ENCODE data around the gene GALNT8. TPM values are rescaled to one million over a fixed set of nuclear protein-coding genes. Genes with fewer than 3 reads are reported as not detected.
"Not testable (repeated sequence)": the region's sequence is repeated elsewhere in the genome, so short reads cannot be mapped to it uniquely, and the experiment has no call there.

GALNT8 gene
- total RNA-seq, 2 donors from 2014 or later, result 1.5 to 1.7 TPM

- Mint-ChIP-seq H3K27ac (no peak overlapping the region), H3K4me3 (no peak overlapping the region), H3K9me3 (no peaks in the 10 kb centered on the region), H3K27me3 (ENCODE audit: low read depth) (peaks cover 36% of the 10 kb centered on the region), H3K36me3 (ENCODE audit: insufficient read depth in 2 of 2) (no peaks in the 10 kb centered on the region), H3K4me1 (ENCODE audit: low read depth) (no peaks in the 10 kb centered on the region)
- ATAC-seq (replicated peaks in 1 of 2) (no peak), DNase-seq (no peak)
Measured at GRCh38 chr12:4717806-4718205, 2.4 kb upstream of the GALNT8 start.

GRCh38 chr12:4720637-4720995, 416 bp downstream of the GALNT8 start:
- H3K9me3 Mint-ChIP-seq, result no peaks in the 10 kb centered on the region
- H3K4me1 Mint-ChIP-seq (ENCODE audit: low read depth), result no peaks in the 10 kb centered on the region
- ATAC-seq (replicated peaks in 1 of 2) (no peak), DNase-seq (no peak)
- H3K27ac Mint-ChIP-seq, result no peak overlapping the region
- H3K36me3 Mint-ChIP-seq (ENCODE audit: insufficient read depth in 2 of 2), result no peaks in the 10 kb centered on the region
- peaks cover 39% of the 10 kb centered on the region for H3K27me3 Mint-ChIP-seq (ENCODE audit: low read depth)
- no peak overlapping the region for H3K4me3 Mint-ChIP-seq

GRCh38 chr12:4721587-4721986, 1.4 kb downstream of the GALNT8 start:
- peaks cover 39% of the 10 kb centered on the region for H3K27me3 Mint-ChIP-seq (ENCODE audit: low read depth)
- not testable (repeated sequence) for ATAC-seq (replicated peaks in 1 of 2); H3K36me3 Mint-ChIP-seq (ENCODE audit: insufficient read depth in 2 of 2); H3K27ac Mint-ChIP-seq; DNase-seq; H3K4me3 Mint-ChIP-seq; H3K9me3 Mint-ChIP-seq; H3K4me1 Mint-ChIP-seq (ENCODE audit: low read depth)

- no peaks in the 10 kb centered on the region for H3K9me3 Mint-ChIP-seq
- ATAC-seq (replicated peaks in 1 of 2), result no peak
- H3K27ac Mint-ChIP-seq, result no peak overlapping the region
- H3K4me1 Mint-ChIP-seq (ENCODE audit: low read depth), result no peaks in the 10 kb centered on the region
- H3K36me3 Mint-ChIP-seq (ENCODE audit: insufficient read depth in 2 of 2), result no peaks in the 10 kb centered on the region
- peaks cover 39% of the 10 kb centered on the region for H3K27me3 Mint-ChIP-seq (ENCODE audit: low read depth)
- DNase-seq, result no peak
- H3K4me3 Mint-ChIP-seq, result no peak overlapping the region
Measured at GRCh38 chr12:4723226-4723625, 3.0 kb downstream of the GALNT8 start.

- Mint-ChIP-seq H3K9me3 (no peaks in the 10 kb centered on the region), H3K4me1 (ENCODE audit: low read depth) (no peaks in the 10 kb centered on the region), H3K4me3 (no peak overlapping the region), H3K27me3 (ENCODE audit: low read depth) (peaks cover 26% of the 10 kb centered on the region), H3K36me3 (ENCODE audit: insufficient read depth in 2 of 2) (no peaks in the 10 kb centered on the region), H3K27ac (no peak overlapping the region)
- DNase-seq (no peak), ATAC-seq (replicated peaks in 1 of 2) (no peak)
Measured at GRCh38 chr12:4725057-4725456, 4.9 kb downstream of the GALNT8 start.

DNA sequence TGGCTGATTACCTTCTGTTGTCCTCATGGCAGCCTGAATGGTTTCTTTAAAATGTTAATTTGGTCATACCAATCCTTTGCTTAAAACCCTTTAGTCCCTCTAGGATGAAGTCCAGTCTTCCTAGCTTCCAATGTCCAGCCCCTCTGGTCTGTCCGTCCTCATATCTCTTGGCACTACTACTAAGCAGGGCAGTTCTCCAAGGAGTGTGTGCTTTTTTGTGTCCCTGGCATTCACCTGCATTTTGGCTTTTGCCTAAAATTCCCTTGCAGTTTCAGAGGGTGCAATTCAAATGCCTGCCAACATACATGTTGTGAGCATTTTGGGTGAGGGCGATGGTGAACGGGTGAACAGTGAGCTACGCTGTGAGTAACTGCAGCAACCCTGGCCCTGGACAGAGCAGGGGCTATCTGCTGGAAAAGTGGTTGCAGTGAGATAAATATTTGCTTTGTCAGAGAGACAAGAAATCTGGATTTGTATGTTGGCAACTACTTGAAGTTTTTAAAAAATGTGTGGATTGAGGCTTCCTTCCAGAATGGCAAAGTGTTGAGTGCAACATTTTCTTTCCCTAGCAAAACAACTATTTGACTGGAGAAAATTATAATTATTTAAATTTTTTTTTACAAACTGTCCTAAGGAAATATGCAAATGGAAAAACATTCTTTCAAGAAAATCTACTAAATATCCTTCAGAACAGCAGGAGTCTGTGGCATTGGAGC, 14.6 kb downstream of the GALNT8 start:
- no peak for DNase-seq
- Mint-ChIP-seq H3K27me3 (ENCODE audit: low read depth) (peaks cover 28% of the 10 kb centered on the region), H3K4me1 (ENCODE audit: low read depth) (no peaks in the 10 kb centered on the region), H3K9me3 (no peaks in the 10 kb centered on the region), H3K36me3 (ENCODE audit: insufficient read depth in 2 of 2) (no peaks in the 10 kb centered on the region), H3K27ac (no peak overlapping the region), H3K4me3 (no peak overlapping the region)
- ATAC-seq (replicated peaks in 1 of 2), result no peak

- ATAC-seq (replicated peaks in 1 of 2), result no peak
- Mint-ChIP-seq H3K9me3 (no peaks in the 10 kb centered on the region), H3K4me3 (no peak overlapping the region)
Measured at GRCh38 chr12:4736091-4736490, 15.9 kb downstream of the GALNT8 start.

GRCh38 chr12:4738541-4738940, 18.3 kb downstream of the GALNT8 start:
- H3K27me3 Mint-ChIP-seq (ENCODE audit: low read depth), result peaks cover 28% of the 10 kb centered on the region
- DNase-seq (no peak), ATAC-seq (replicated peaks in 1 of 2) (no peak)
- H3K36me3 Mint-ChIP-seq (ENCODE audit: insufficient read depth in 2 of 2), result no peaks in the 10 kb centered on the region
- no peak overlapping the region for H3K27ac Mint-ChIP-seq
- H3K4me3 Mint-ChIP-seq, result no peak overlapping the region
- no peaks in the 10 kb centered on the region for H3K9me3 Mint-ChIP-seq
- H3K4me1 Mint-ChIP-seq (ENCODE audit: low read depth), result no peaks in the 10 kb centered on the region

More at GRCh38 chr12:4736091-4736490, 15.9 kb downstream of the GALNT8 start:
- peaks cover 28% of the 10 kb centered on the region for H3K27me3 Mint-ChIP-seq (ENCODE audit: low read depth)
- H3K36me3 Mint-ChIP-seq (ENCODE audit: insufficient read depth in 2 of 2), result no peaks in the 10 kb centered on the region
- no peaks in the 10 kb centered on the region for H3K4me1 Mint-ChIP-seq (ENCODE audit: low read depth)
- DNase-seq, result no peak
- no peak overlapping the region for H3K27ac Mint-ChIP-seq

GRCh38 chr12:4742416-4742970, 22.3 kb downstream of the GALNT8 start:
- H3K36me3 Mint-ChIP-seq (ENCODE audit: insufficient read depth in 2 of 2), result no peaks in the 10 kb centered on the region
- ATAC-seq (replicated peaks in 1 of 2) (no peak), DNase-seq (no peak)
- H3K4me3 Mint-ChIP-seq, result no peak overlapping the region
- H3K27me3 Mint-ChIP-seq (ENCODE audit: low read depth), result peaks cover 8% of the 10 kb centered on the region
- H3K9me3 Mint-ChIP-seq, result no peaks in the 10 kb centered on the region
- no peak overlapping the region for H3K27ac Mint-ChIP-seq
- no peaks in the 10 kb centered on the region for H3K4me1 Mint-ChIP-seq (ENCODE audit: low read depth)

DNA sequence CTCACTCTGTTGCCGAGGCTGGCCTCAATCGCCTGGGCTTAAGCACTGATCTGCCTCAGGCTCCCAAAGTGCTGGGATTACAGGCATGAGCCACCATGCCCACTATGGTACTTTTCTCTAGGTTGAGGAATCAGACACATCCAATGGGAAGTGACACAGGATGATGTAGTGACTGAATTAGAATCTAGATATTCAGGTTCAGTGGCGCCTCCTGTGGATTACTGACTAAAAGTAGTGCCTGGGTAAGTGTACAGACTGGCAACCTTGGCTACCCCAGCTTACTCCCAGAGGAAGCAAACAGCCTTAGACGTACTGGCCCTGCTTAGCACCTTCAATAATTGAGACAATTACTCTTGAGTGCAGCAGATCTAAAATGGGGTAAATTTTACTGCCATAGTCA, 22.8 kb downstream of the GALNT8 start:
- Mint-ChIP-seq H3K27ac (no peak overlapping the region), H3K27me3 (ENCODE audit: low read depth) (peaks cover 8% of the 10 kb centered on the region), H3K4me1 (ENCODE audit: low read depth) (no peaks in the 10 kb centered on the region)

DNA sequence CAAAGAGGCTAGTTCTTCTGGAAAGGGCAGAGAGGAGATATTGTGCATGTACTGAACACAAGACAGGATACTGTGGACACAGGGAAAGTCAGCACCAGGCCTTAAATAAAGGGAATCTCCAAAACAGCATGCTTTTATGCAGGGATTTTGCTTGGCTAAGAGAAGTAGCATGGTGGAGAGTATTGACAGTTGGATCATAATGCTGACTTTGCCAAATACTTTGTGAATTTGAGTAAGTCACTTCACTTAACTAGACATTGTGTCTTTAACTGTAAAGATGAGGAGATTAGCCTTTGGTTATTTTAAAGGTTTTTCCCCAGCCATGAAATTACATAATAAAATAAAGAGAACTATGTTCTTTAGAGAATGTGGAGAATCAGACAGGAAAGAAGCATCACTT, 24.5 kb downstream of the GALNT8 start:
- no peak overlapping the region for H3K27ac Mint-ChIP-seq
- no peak overlapping the region for H3K4me3 Mint-ChIP-seq
- DNase-seq (no peak), ATAC-seq (replicated peaks in 1 of 2) (no peak)
- no peaks in the 10 kb centered on the region for H3K9me3 Mint-ChIP-seq
- no peaks in the 10 kb centered on the region for H3K36me3 Mint-ChIP-seq (ENCODE audit: insufficient read depth in 2 of 2)
- H3K4me1 Mint-ChIP-seq (ENCODE audit: low read depth), result no peaks in the 10 kb centered on the region
- H3K27me3 Mint-ChIP-seq (ENCODE audit: low read depth), result no peaks in the 10 kb centered on the region

More for the DNA sequence above, 22.8 kb downstream of the GALNT8 start:
- no peak for ATAC-seq (replicated peaks in 1 of 2)
- no peaks in the 10 kb centered on the region for H3K9me3 Mint-ChIP-seq
- no peak for DNase-seq
- H3K36me3 Mint-ChIP-seq (ENCODE audit: insufficient read depth in 2 of 2), result no peaks in the 10 kb centered on the region
- no peak overlapping the region for H3K4me3 Mint-ChIP-seq

DNA sequence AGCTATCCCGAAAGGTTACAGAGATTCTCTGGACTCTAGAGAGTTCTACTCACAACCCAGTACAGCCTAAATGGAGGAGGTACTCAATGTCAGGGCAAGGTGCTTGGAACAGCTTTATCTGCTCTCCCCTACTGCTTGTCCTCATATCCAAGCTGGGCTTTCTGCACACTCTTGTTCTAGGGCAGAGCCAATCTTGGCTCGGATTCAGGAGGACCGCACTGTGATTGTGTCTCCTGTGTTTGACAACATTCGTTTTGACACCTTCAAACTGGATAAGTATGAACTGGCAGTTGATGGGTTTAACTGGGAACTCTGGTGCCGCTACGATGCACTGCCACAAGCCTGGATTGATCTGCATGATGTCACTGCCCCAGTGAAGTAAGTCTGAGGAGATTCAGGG, 25.0 kb downstream of the GALNT8 start:
- Mint-ChIP-seq H3K27ac (no peak overlapping the region), H3K4me3 (no peak overlapping the region), H3K27me3 (ENCODE audit: low read depth) (no peaks in the 10 kb centered on the region), H3K9me3 (no peaks in the 10 kb centered on the region), H3K4me1 (ENCODE audit: low read depth) (no peaks in the 10 kb centered on the region), H3K36me3 (ENCODE audit: insufficient read depth in 2 of 2) (no peaks in the 10 kb centered on the region)
- DNase-seq, result no peak
- ATAC-seq (replicated peaks in 1 of 2), result no peak

DNA sequence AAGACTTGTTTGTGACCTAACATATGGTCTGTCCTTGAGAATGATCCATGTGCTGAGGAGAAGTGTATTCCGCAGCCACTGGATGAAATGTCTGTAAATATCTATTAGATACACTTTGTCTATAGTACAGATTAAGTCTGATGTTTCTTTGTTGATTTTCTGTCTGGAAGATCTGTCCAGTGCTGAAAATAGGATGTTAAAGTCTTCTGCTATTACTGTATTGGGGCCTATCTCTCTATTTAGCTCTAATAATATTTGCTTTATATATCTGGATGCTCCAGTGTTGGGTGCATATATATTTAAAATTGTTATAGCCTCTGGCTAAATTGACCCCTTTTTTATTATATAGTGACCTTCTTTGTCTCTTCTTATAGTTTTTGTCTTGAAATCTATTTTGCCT, 31.5 kb downstream of the GALNT8 start:
- DNase-seq; H3K9me3 Mint-ChIP-seq; H3K36me3 Mint-ChIP-seq (ENCODE audit: insufficient read depth in 2 of 2); H3K4me3 Mint-ChIP-seq; H3K4me1 Mint-ChIP-seq (ENCODE audit: low read depth); H3K27me3 Mint-ChIP-seq (ENCODE audit: low read depth); ATAC-seq (replicated peaks in 1 of 2): not testable (repeated sequence)
- peak overlapping the region; percentile 58 for H3K27ac Mint-ChIP-seq

- ATAC-seq (replicated peaks in 1 of 2) (no peak), DNase-seq (no peak)
- H3K27ac Mint-ChIP-seq, result no peak overlapping the region
- no peaks in the 10 kb centered on the region for H3K27me3 Mint-ChIP-seq (ENCODE audit: low read depth)
- no peak overlapping the region for H3K4me3 Mint-ChIP-seq
- H3K4me1 Mint-ChIP-seq (ENCODE audit: low read depth), result no peaks in the 10 kb centered on the region
- H3K36me3 Mint-ChIP-seq (ENCODE audit: insufficient read depth in 2 of 2), result no peaks in the 10 kb centered on the region
- no peaks in the 10 kb centered on the region for H3K9me3 Mint-ChIP-seq
Measured at GRCh38 chr12:4762773-4763172, 42.6 kb downstream of the GALNT8 start.

Data from activated T-cell treated with anti-CD3 and anti-CD28 coated beads, Interleukin-2, amount 50 U/mL, for 72 hours (primary cell).